ENCODE results near the gene CTSO. TPM values are rescaled to one million over a fixed set of nuclear protein-coding genes. Genes with fewer than 3 reads are reported as not detected.

CTSO gene
- 4.8 TPM for polyA plus RNA-seq (2013, experiment 1 of 2; ENCODE audit: insufficient read length)
- 6.2 TPM for polyA plus RNA-seq (2013, experiment 2 of 2; ENCODE audit: insufficient read length)

- peak; percentile 80 for DNase-seq
Observed at GRCh38 chr4:155953151-155954117, at the start of gene CTSO. Gene CTSO, minus strand, starts transcription at chr4:155953866. Its CDS starts 19 bp downstream, at chr4:155953847.

GRCh38 chr4:156000491-156000890 lies 46.8 kb upstream of the CTSO start:
- no peak for DNase-seq

GRCh38 chr4:155999725-156000124 lies 46.1 kb upstream of the CTSO start:
- no peak for DNase-seq

- DNase-seq: no peak
Observed at GRCh38 chr4:155995069-155995468, 41.4 kb upstream of the CTSO start.

- DNase-seq: no peak
Observed at GRCh38 chr4:155984106-155984797, 30.6 kb upstream of the CTSO start.

- DNase-seq: no peak
Observed at GRCh38 chr4:155982736-155983385, 29.2 kb upstream of the CTSO start.

GRCh38 chr4:155978810-155979209 lies 25.1 kb upstream of the CTSO start:
- no peak for DNase-seq

GRCh38 chr4:155975511-155975910 lies 21.8 kb upstream of the CTSO start:
- peak; percentile 16 for DNase-seq

GRCh38 chr4:155974996-155975395 lies 21.3 kb upstream of the CTSO start:
- DNase-seq: peak; percentile 9

GRCh38 chr4:155974476-155974749 lies 20.7 kb upstream of the CTSO start:
- DNase-seq: no peak

GRCh38 chr4:155973639-155974475 lies 20.2 kb upstream of the CTSO start:
- peak; percentile 55 for DNase-seq

GRCh38 chr4:155972098-155972497 lies 18.4 kb upstream of the CTSO start:
- peak; percentile 38 for DNase-seq

- DNase-seq: peak; percentile 67
Observed at GRCh38 chr4:155966731-155967395, 13.2 kb upstream of the CTSO start.

GRCh38 chr4:155966171-155966570 lies 12.5 kb upstream of the CTSO start:
- no peak for DNase-seq

- peak; percentile 37 for DNase-seq
Observed at GRCh38 chr4:155964016-155964891, 10.6 kb upstream of the CTSO start.

- no peak for DNase-seq
Observed at GRCh38 chr4:155962767-155963166, 9.1 kb upstream of the CTSO start.

GRCh38 chr4:155961575-155961974 lies 7.9 kb upstream of the CTSO start:
- no peak for DNase-seq

GRCh38 chr4:155960522-155960921 lies 6.9 kb upstream of the CTSO start:
- DNase-seq: no peak

GRCh38 chr4:155959417-155959816 lies 5.8 kb upstream of the CTSO start:
- no peak for DNase-seq

- DNase-seq: no peak
Observed at GRCh38 chr4:155956461-155956860, 2.8 kb upstream of the CTSO start.

- DNase-seq: no peak
Observed at GRCh38 chr4:155954939-155955338, 1.3 kb upstream of the CTSO start.

Data from fibroblast of skin of back (primary cell).